ENCODE measurements around the gene MAST4.

Gene MAST4

GRCh38 chr5:66769839-66770617 lies 173.8 kb downstream of the MAST4 start:
- no peaks in the 10 kb centered on the region for H3K4me1 ChIP-seq (ENCODE audit: control insufficient read depth, insufficient read depth, low read length)
- no peak overlapping the region for H3K27ac ChIP-seq (ENCODE audit: low read length)
- H3K4me3 ChIP-seq (ENCODE audit: low read length in 2 of 2): no peak overlapping the region
- peaks cover 0 to 3% of the 10 kb centered on the region in 2 donors for H3K27me3 ChIP-seq (ENCODE audit: control insufficient read depth in 1 of 2, insufficient read depth in 2 of 2, low read length in 2 of 2)
- H3K36me3 ChIP-seq (ENCODE audit: control insufficient read depth in 2 of 2, insufficient read depth in 2 of 2, low read length in 2 of 2): no peaks in the 10 kb centered on the region
- peaks cover 0 to 1% of the 10 kb centered on the region in 2 donors for H3K9me3 ChIP-seq (ENCODE audit: control insufficient read depth in 2 of 2, low read length in 2 of 2)
- no peak overlapping the region for H3K9ac ChIP-seq (ENCODE audit: low read length in 2 of 2)

GRCh38 chr5:66777868-66778267 lies 181.7 kb downstream of the MAST4 start:
- H3K9me3 ChIP-seq (ENCODE audit: control insufficient read depth in 2 of 2, low read length in 2 of 2): no peaks in the 10 kb centered on the region
- H3K9ac ChIP-seq (ENCODE audit: low read length in 2 of 2): no peak overlapping the region
- no peaks in the 10 kb centered on the region for H3K36me3 ChIP-seq (ENCODE audit: control insufficient read depth in 2 of 2, insufficient read depth in 2 of 2, low read length in 2 of 2)
- H3K4me1 ChIP-seq (ENCODE audit: control insufficient read depth, insufficient read depth, low read length): no peaks in the 10 kb centered on the region
- H3K27ac ChIP-seq (ENCODE audit: low read length): no peak overlapping the region
- no peak overlapping the region for H3K4me3 ChIP-seq (ENCODE audit: low read length in 2 of 2)
- no peaks in the 10 kb centered on the region for H3K27me3 ChIP-seq (ENCODE audit: control insufficient read depth in 1 of 2, insufficient read depth in 2 of 2, low read length in 2 of 2)

GRCh38 chr5:66779528-66779927 lies 183.3 kb downstream of the MAST4 start:
- no peaks in the 10 kb centered on the region for H3K9me3 ChIP-seq (ENCODE audit: control insufficient read depth in 2 of 2, low read length in 2 of 2)
- no peak overlapping the region for H3K9ac ChIP-seq (ENCODE audit: low read length in 2 of 2)
- no peak overlapping the region for H3K27ac ChIP-seq (ENCODE audit: low read length)
- H3K27me3 ChIP-seq (ENCODE audit: control insufficient read depth in 1 of 2, insufficient read depth in 2 of 2, low read length in 2 of 2): no peaks in the 10 kb centered on the region
- H3K4me3 ChIP-seq (ENCODE audit: low read length in 2 of 2): no peak overlapping the region
- H3K4me1 ChIP-seq (ENCODE audit: control insufficient read depth, insufficient read depth, low read length): no peaks in the 10 kb centered on the region
- H3K36me3 ChIP-seq (ENCODE audit: control insufficient read depth in 2 of 2, insufficient read depth in 2 of 2, low read length in 2 of 2): no peaks in the 10 kb centered on the region

GRCh38 chr5:66788556-66788955 lies 192.4 kb downstream of the MAST4 start:
- Histone ChIP-seq H3K4me3 (ENCODE audit: low read length in 2 of 2) (no peak overlapping the region), H3K27me3 (ENCODE audit: control insufficient read depth in 1 of 2, insufficient read depth in 2 of 2, low read length in 2 of 2) (no peaks in the 10 kb centered on the region), H3K9ac (ENCODE audit: low read length in 2 of 2) (no peak overlapping the region), H3K36me3 (ENCODE audit: control insufficient read depth in 2 of 2, insufficient read depth in 2 of 2, low read length in 2 of 2) (no peaks in the 10 kb centered on the region), H3K27ac (ENCODE audit: low read length) (no peak overlapping the region), H3K9me3 (ENCODE audit: control insufficient read depth in 2 of 2, low read length in 2 of 2) (no peaks in the 10 kb centered on the region), H3K4me1 (ENCODE audit: control insufficient read depth, insufficient read depth, low read length) (no peaks in the 10 kb centered on the region)

- Histone ChIP-seq H3K9me3 (ENCODE audit: control insufficient read depth in 2 of 2, low read length in 2 of 2) (no peaks in the 10 kb centered on the region), H3K27me3 (ENCODE audit: control insufficient read depth in 1 of 2, insufficient read depth in 2 of 2, low read length in 2 of 2) (no peaks in the 10 kb centered on the region), H3K4me3 (ENCODE audit: low read length in 2 of 2) (no peak overlapping the region), H3K4me1 (ENCODE audit: control insufficient read depth, insufficient read depth, low read length) (no peaks in the 10 kb centered on the region), H3K27ac (ENCODE audit: low read length) (no peak overlapping the region), H3K9ac (ENCODE audit: low read length in 2 of 2) (no peak overlapping the region), H3K36me3 (ENCODE audit: control insufficient read depth in 2 of 2, insufficient read depth in 2 of 2, low read length in 2 of 2) (no peaks in the 10 kb centered on the region)
These were observed 193.2 kb downstream of the MAST4 start for GRCh38 chr5:66789434-66789833.

- H3K9ac ChIP-seq (ENCODE audit: low read length in 2 of 2): no peak overlapping the region
These were observed 196.9 kb downstream of the MAST4 start for GRCh38 chr5:66793049-66793448.

GRCh38 chr5:66795682-66796081 lies 199.5 kb downstream of the MAST4 start:
- H3K9ac ChIP-seq (ENCODE audit: low read length in 2 of 2): no peak overlapping the region
- no peak overlapping the region for H3K4me3 ChIP-seq (ENCODE audit: low read length in 2 of 2)
- H3K9me3 ChIP-seq (ENCODE audit: control insufficient read depth in 2 of 2, low read length in 2 of 2): no peaks in the 10 kb centered on the region
- H3K27me3 ChIP-seq (ENCODE audit: control insufficient read depth in 1 of 2, insufficient read depth in 2 of 2, low read length in 2 of 2): no peaks in the 10 kb centered on the region
- H3K4me1 ChIP-seq (ENCODE audit: control insufficient read depth, insufficient read depth, low read length): no peaks in the 10 kb centered on the region
- no peaks in the 10 kb centered on the region for H3K36me3 ChIP-seq (ENCODE audit: control insufficient read depth in 2 of 2, insufficient read depth in 2 of 2, low read length in 2 of 2)
- no peak overlapping the region for H3K27ac ChIP-seq (ENCODE audit: low read length)

More at GRCh38 chr5:66793049-66793448, 196.9 kb downstream of the MAST4 start:
- H3K4me1 ChIP-seq (ENCODE audit: control insufficient read depth, insufficient read depth, low read length): no peaks in the 10 kb centered on the region
- no peaks in the 10 kb centered on the region for H3K36me3 ChIP-seq (ENCODE audit: control insufficient read depth in 2 of 2, insufficient read depth in 2 of 2, low read length in 2 of 2)
- no peaks in the 10 kb centered on the region for H3K9me3 ChIP-seq (ENCODE audit: control insufficient read depth in 2 of 2, low read length in 2 of 2)
- no peak overlapping the region for H3K27ac ChIP-seq (ENCODE audit: low read length)
- H3K27me3 ChIP-seq (ENCODE audit: control insufficient read depth in 1 of 2, insufficient read depth in 2 of 2, low read length in 2 of 2): no peaks in the 10 kb centered on the region
- no peak overlapping the region for H3K4me3 ChIP-seq (ENCODE audit: low read length in 2 of 2)

GRCh38 chr5:66796305-66797292 lies 200.4 kb downstream of the MAST4 start:
- H3K27me3 ChIP-seq (ENCODE audit: control insufficient read depth in 1 of 2, insufficient read depth in 2 of 2, low read length in 2 of 2): no peaks in the 10 kb centered on the region
- H3K27ac ChIP-seq (ENCODE audit: low read length): no peak overlapping the region
- H3K9ac ChIP-seq (ENCODE audit: low read length in 2 of 2): no peak overlapping the region
- H3K9me3 ChIP-seq (ENCODE audit: control insufficient read depth in 2 of 2, low read length in 2 of 2): no peaks in the 10 kb centered on the region
- no peaks in the 10 kb centered on the region for H3K36me3 ChIP-seq (ENCODE audit: control insufficient read depth in 2 of 2, insufficient read depth in 2 of 2, low read length in 2 of 2)
- no peaks in the 10 kb centered on the region for H3K4me1 ChIP-seq (ENCODE audit: control insufficient read depth, insufficient read depth, low read length)
- no peak overlapping the region for H3K4me3 ChIP-seq (ENCODE audit: low read length in 2 of 2)

- no peaks in the 10 kb centered on the region for H3K4me1 ChIP-seq (ENCODE audit: control insufficient read depth, insufficient read depth, low read length)
- no peak overlapping the region for H3K27ac ChIP-seq (ENCODE audit: low read length)
- H3K4me3 ChIP-seq (ENCODE audit: low read length in 2 of 2): no peak overlapping the region
- H3K27me3 ChIP-seq (ENCODE audit: control insufficient read depth in 1 of 2, insufficient read depth in 2 of 2, low read length in 2 of 2): no peaks in the 10 kb centered on the region
- no peaks in the 10 kb centered on the region for H3K36me3 ChIP-seq (ENCODE audit: control insufficient read depth in 2 of 2, insufficient read depth in 2 of 2, low read length in 2 of 2)
- H3K9ac ChIP-seq (ENCODE audit: low read length in 2 of 2): no peak overlapping the region
- H3K9me3 ChIP-seq (ENCODE audit: control insufficient read depth in 2 of 2, low read length in 2 of 2): no peaks in the 10 kb centered on the region
These were observed 206.7 kb downstream of the MAST4 start for GRCh38 chr5:66802941-66803340.

GRCh38 chr5:66805514-66806430 lies 209.6 kb downstream of the MAST4 start:
- Histone ChIP-seq H3K27me3 (ENCODE audit: control insufficient read depth in 1 of 2, insufficient read depth in 2 of 2, low read length in 2 of 2) (peaks cover 0 to 3% of the 10 kb centered on the region in 2 donors), H3K27ac (ENCODE audit: low read length) (no peak overlapping the region), H3K9me3 (ENCODE audit: control insufficient read depth in 2 of 2, low read length in 2 of 2) (no peaks in the 10 kb centered on the region), H3K9ac (ENCODE audit: low read length in 2 of 2) (no peak overlapping the region), H3K36me3 (ENCODE audit: control insufficient read depth in 2 of 2, insufficient read depth in 2 of 2, low read length in 2 of 2) (no peaks in the 10 kb centered on the region), H3K4me3 (ENCODE audit: low read length in 2 of 2) (no peak overlapping the region), H3K4me1 (ENCODE audit: control insufficient read depth, insufficient read depth, low read length) (no peaks in the 10 kb centered on the region)

Data from stomach smooth muscle (tissue), 2 donors.